B cell (primary cell): ENCODE results near the gene SNX6. TPM values are rescaled to one million over a fixed set of nuclear protein-coding genes. Genes with fewer than 3 reads are reported as not detected.

ENCODE experiments used
- ATAC-seq: fragments of 200-7000 bp; cut with Tn5 transposase; one replicate; pipeline ENCODE4 v1.10.0; 2021; ENCODE audit warnings: low read depth, mild to moderate bottlenecking, moderate number of reproducible peaks, moderate library complexity
- CTCF ChIA-PET: fragments of 350-600 bp; sonication (Branson Sonifier 250); formaldehyde crosslinking; loops from one replicate; lab custom pipeline; 2021; ENCODE audit warnings: antibody characterized with exemption, inconsistent platforms; lab: Charles Lee
- POLR2A ChIA-PET: fragments of 350-600 bp; sonication (Branson Sonifier 250); formaldehyde crosslinking; loops from one replicate; lab custom pipeline; 2021; ENCODE audit warnings: antibody characterized with exemption; lab: Charles Lee
- DNase-seq: peaks from one replicate; pipeline ENCODE4 v3.0.0; 2013
- H2AFZ ChIP-seq: 2 replicates; pipeline ENCODE4 v1.6.1; 2012; ENCODE audit warnings: mild to moderate bottlenecking, low read depth, low read length; ENCODE audit not compliant: insufficient read depth, poor library complexity, severe bottlenecking
- H3K27ac ChIP-seq, 2 donors: 1 replicate in 1 of 2; 2 replicates in 1 of 2; pipeline ENCODE4 v1.5.1; 2012 to 2013; ENCODE audit warnings: low read length in 2 of 2, mild to moderate bottlenecking in 2 of 2, moderate library complexity in 1 of 2
- H3K27me3 ChIP-seq, 4 experiments: fragments of 200-600 bp in 1 of 4; sonication (generic) in 1 of 4; replicated peaks in 1 of 4; 1 replicate in 2 of 4; 2 replicates in 2 of 4; pipeline versions ENCODE4 v1.6.1 to v1.7.0; 2013 to 2016; ENCODE audit warnings: low read length in 3 of 4, mild to moderate bottlenecking in 2 of 4, mixed read lengths in 1 of 4, moderate library complexity in 1 of 4; ENCODE audit not compliant: insufficient read depth in 4 of 4, control insufficient read depth in 3 of 4; ENCODE audit errors: control extremely low read depth in 1 of 4
- H3K36me3 ChIP-seq, 2 experiments: replicated peaks in 1 of 2; 1 replicate in 1 of 2; 2 replicates in 1 of 2; pipeline versions ENCODE4 v1.6.1 to v1.7.1; 2013; ENCODE audit warnings: low read length in 1 of 2; ENCODE audit not compliant: insufficient read depth in 2 of 2, control insufficient read depth in 1 of 2; ENCODE audit errors: control extremely low read depth in 1 of 2, extremely low read depth in 1 of 2
- H3K4me1 ChIP-seq, 2 donors: fragments of 200-600 bp in 1 of 2; sonication (generic) in 1 of 2; 1 replicate in 1 of 2; 2 replicates in 1 of 2; pipeline versions ENCODE4 v1.5.1 to v1.6.1; 2013 to 2017; ENCODE audit warnings: low read length in 2 of 2; ENCODE audit not compliant: control insufficient read depth in 2 of 2, insufficient read depth in 2 of 2
- H3K4me2 ChIP-seq: replicated peaks from 2 replicates; pipeline ENCODE3; 2012; ENCODE audit warnings: mild to moderate bottlenecking, low read depth, low read length; ENCODE audit not compliant: poor library complexity, severe bottlenecking
- H3K4me3 ChIP-seq, 5 experiments: fragments of 200-600 bp in 1 of 5; sonication (generic) in 1 of 5; 1 replicate in 3 of 5; 2 replicates in 2 of 5; pipeline versions ENCODE4 v1.5.1 to v1.7.0; 2011 to 2016; ENCODE audit warnings: low read length in 4 of 5, mild to moderate bottlenecking in 4 of 5, low read depth in 2 of 5, control low read depth in 1 of 5, moderate library complexity in 1 of 5; ENCODE audit not compliant: insufficient read depth in 1 of 5; ENCODE audit errors: control extremely low read depth in 1 of 5, extremely low read depth in 1 of 5
- H3K79me2 ChIP-seq: fragments of 200-600 bp; sonication (generic); one replicate; pipeline ENCODE4 v1.6.0; 2016; ENCODE audit warnings: low read length; ENCODE audit not compliant: control insufficient read depth, insufficient read depth
- H3K9ac ChIP-seq: fragments of 200-600 bp; sonication (generic); 2 replicates; pipeline ENCODE4 v1.6.1; 2017; ENCODE audit warnings: mild to moderate bottlenecking, low read length, moderate library complexity
- H3K9me3 ChIP-seq, 3 donors: one replicate each; pipeline versions ENCODE4 v1.6.1 to v1.7.1; 2013; ENCODE audit warnings: low read length in 2 of 3; ENCODE audit not compliant: control insufficient read depth in 2 of 3, insufficient read depth in 1 of 3; ENCODE audit errors: control extremely low read depth in 1 of 3
- H4K20me1 ChIP-seq: 2 replicates; pipeline ENCODE4 v1.6.0; 2012; ENCODE audit warnings: mild to moderate bottlenecking, low read length; ENCODE audit not compliant: insufficient read depth, control insufficient read depth, poor library complexity, severe bottlenecking
- H3K27ac Mint-ChIP-seq: one replicate; pipeline ENCODE4 v1.8.0; 2021; ENCODE audit warnings: mixed read lengths
- H3K27me3 Mint-ChIP-seq: one replicate; pipeline ENCODE4 v1.8.0; 2021; ENCODE audit warnings: mixed read lengths
- H3K4me1 Mint-ChIP-seq: one replicate; pipeline ENCODE4 v1.8.0; 2021; ENCODE audit warnings: mixed read lengths
- H3K4me3 Mint-ChIP-seq: one replicate; pipeline ENCODE4 v1.8.0; 2021; ENCODE audit warnings: mixed read lengths
- H3K9me3 Mint-ChIP-seq: one replicate; pipeline ENCODE4 v1.8.0; 2022; ENCODE audit warnings: mixed read lengths; ENCODE audit not compliant: insufficient read depth
- CTCF ChIP-seq: fragments of 200-600 bp; IDR thresholded peaks from one replicate; pipeline ENCODE4 v1.8.0; 2022; ENCODE audit warnings: antibody characterized with exemption, mild to moderate bottlenecking
- EZH2 ChIP-seq: IDR thresholded peaks from 2 replicates; pipeline ENCODE4 v1.6.1; 2012; ENCODE audit warnings: borderline replicate concordance, low read depth, mild to moderate bottlenecking, moderate library complexity, low read length; ENCODE audit not compliant: insufficient read depth, poor library complexity, severe bottlenecking
- WGBS: methylation state at CpG from one replicate; pipeline ENCODE4 v1.1.5; 2013; ENCODE audit warnings: missing lambda C conversion rate; ENCODE audit not compliant: insufficient coverage; 5-methylcytosine and 5-hydroxymethylcytosine counted together
- intact Hi-C: fragments of 100-400 bp; cut with micrococcal nuclease; formaldehyde crosslinking; loops from one replicate; pipeline ENCODE4 v1.10.0; 2022
- polyA plus RNA-seq: library from polyadenylated mRNA; depleted of rRNA; stranded (reverse); fragments of >200 nt; gene quantifications from 2 replicates; pipeline ENCODE4 v1.2.3, GENCODE V29; 2012
- total RNA-seq, 2 donors: library from RNA; stranded (reverse); fragments of 120-200 nt in 1 of 2; gene quantifications; 1 replicate in 1 of 2; 2 replicates in 1 of 2; pipeline versions ENCODE4 v1.2.3 to v1.2.4, GENCODE V29; 2013 to 2022

Gene SNX6
- total and polyA plus RNA-seq, 2 donors (not counting 1 experiment from before 2014, with no cell fraction given), result 45.4 to 61.0 TPM

- no peaks in the 10 kb centered on the region for H3K79me2 ChIP-seq
- H3K4me1 Mint-ChIP-seq, result no peaks in the 10 kb centered on the region
- H3K9me3 Mint-ChIP-seq, result no peaks in the 10 kb centered on the region
- H3K27ac ChIP-seq, result no peak overlapping the region
- CTCF ChIA-PET, result interaction anchor here (1.9 kb wide), 1 partner anchor 56 kb away, joined by 5 read pairs; no protein-coding TSS in a partner anchor
- H2AFZ ChIP-seq, result no peak overlapping the region
- DNase-seq, result no peak
- H3K9ac ChIP-seq, result no peak overlapping the region
- H3K9me3 ChIP-seq, result peaks cover 0 to 9% (median 0%) of the 10 kb centered on the region in 3 donors
- H3K4me1 ChIP-seq, result no peaks in the 10 kb centered on the region
- no peaks in the 10 kb centered on the region for H3K27me3 ChIP-seq
- H3K27ac Mint-ChIP-seq, result no peak overlapping the region
- no peaks in the 10 kb centered on the region for H3K27me3 Mint-ChIP-seq
- POLR2A ChIA-PET, result no interaction called here
- H3K4me2 ChIP-seq, result no peak overlapping the region
- no peak overlapping the region for H3K4me3 Mint-ChIP-seq
- no peak overlapping the region for H3K4me3 ChIP-seq
- no peaks in the 10 kb centered on the region for H4K20me1 ChIP-seq
- WGBS, result 95% methylated on average over 3 of the region's 7 CpGs
- no peak for TF ChIP-seq CTCF
- TF ChIP-seq EZH2, result no peak
- no peaks in the 10 kb centered on the region for H3K36me3 ChIP-seq
- intact Hi-C loops, result no loop called here
- ATAC-seq, result no peak
These were observed 37.1 kb upstream of the SNX6 start for GRCh38 chr14:34667007-34667406.

- peaks cover 4% of the 10 kb centered on the region for H3K9me3 Mint-ChIP-seq
- TF ChIP-seq CTCF, result no peak
- no peak for TF ChIP-seq EZH2
- Histone ChIP-seq H3K4me3 (no peak overlapping the region), H3K9ac (no peak overlapping the region), H3K27me3 (no peaks in the 10 kb centered on the region), H3K4me2 (no peak overlapping the region), H3K27ac (no peak overlapping the region), H3K79me2 (no peaks in the 10 kb centered on the region), H2AFZ (no peak overlapping the region), H3K9me3 (peaks cover 0 to 15% (median 0%) of the 10 kb centered on the region in 3 donors), H3K4me1 (no peaks in the 10 kb centered on the region), H3K36me3 (no peaks in the 10 kb centered on the region), H4K20me1 (no peaks in the 10 kb centered on the region)
- H3K27me3 Mint-ChIP-seq, result no peaks in the 10 kb centered on the region
- no peak overlapping the region for H3K27ac Mint-ChIP-seq
- ATAC-seq (no peak), DNase-seq (no peak)
- WGBS, result no CpG with 5 or more reads among the region's 2 CpGs
- H3K4me3 Mint-ChIP-seq, result no peak overlapping the region
- intact Hi-C loops, result no loop called here
- ChIA-PET POLR2A (no interaction called here), CTCF (interaction anchor here (1.9 kb wide), 1 partner anchor 57 kb away, joined by 5 read pairs; no protein-coding TSS in a partner anchor)
- H3K4me1 Mint-ChIP-seq, result no peaks in the 10 kb centered on the region
These were observed 36.0 kb upstream of the SNX6 start for GRCh38 chr14:34665785-34666435.
